Keratinocyte (primary cell): ENCODE measurements around the gene HYKK.
"Not testable (repeated sequence)": the region's sequence is repeated elsewhere in the genome, so short reads cannot be mapped to it uniquely, and the experiment has no call there.

ENCODE experiments used
- EZH2 ChIP-seq: IDR thresholded peaks from one replicate; pipeline ENCODE4 v1.6.1; 2012; ENCODE audit warnings: inconsistent platforms, mild to moderate bottlenecking, low read length, moderate library complexity
- TF ChIP-seq, protein P1 (sequence below), 3 experiments: IDR thresholded peaks in 1 of 3; conservative IDR thresholded peaks in 1 of 3; optimal IDR thresholded peaks in 1 of 3; 2 replicates in 2 of 3; 3 replicates in 1 of 3; pipeline versions ENCODE3 to v1.5.1; 2011; ENCODE audit warnings: low read length in 3 of 3, mild to moderate bottlenecking in 3 of 3, moderate library complexity in 2 of 3, control low read depth in 1 of 3, inconsistent platforms in 1 of 3; ENCODE audit not compliant: insufficient read depth in 2 of 3; ENCODE audit errors: extremely low read depth in 1 of 3

DNA sequence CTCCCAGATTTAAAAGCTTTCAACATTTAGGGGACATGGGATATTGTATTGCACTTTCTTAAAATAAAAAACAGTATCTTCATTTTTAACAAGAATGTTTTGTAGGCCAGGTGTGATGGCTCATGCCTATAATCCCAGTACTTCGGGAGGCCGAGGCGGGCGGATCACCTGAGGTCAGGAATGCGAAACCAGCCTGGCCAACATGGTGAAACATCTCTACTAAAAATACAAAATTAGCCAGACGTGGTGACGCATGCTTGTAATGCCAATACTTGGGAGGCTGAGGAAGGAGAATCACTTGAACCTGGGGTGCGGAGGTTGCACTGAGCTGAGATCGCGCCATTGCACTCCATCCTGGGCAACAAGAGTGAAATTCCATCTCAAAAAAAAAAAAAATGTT, 52.8 kb downstream of the HYKK start:
- not testable (repeated sequence) for TF ChIP-seq EZH2
- TF ChIP-seq, protein P1, sequence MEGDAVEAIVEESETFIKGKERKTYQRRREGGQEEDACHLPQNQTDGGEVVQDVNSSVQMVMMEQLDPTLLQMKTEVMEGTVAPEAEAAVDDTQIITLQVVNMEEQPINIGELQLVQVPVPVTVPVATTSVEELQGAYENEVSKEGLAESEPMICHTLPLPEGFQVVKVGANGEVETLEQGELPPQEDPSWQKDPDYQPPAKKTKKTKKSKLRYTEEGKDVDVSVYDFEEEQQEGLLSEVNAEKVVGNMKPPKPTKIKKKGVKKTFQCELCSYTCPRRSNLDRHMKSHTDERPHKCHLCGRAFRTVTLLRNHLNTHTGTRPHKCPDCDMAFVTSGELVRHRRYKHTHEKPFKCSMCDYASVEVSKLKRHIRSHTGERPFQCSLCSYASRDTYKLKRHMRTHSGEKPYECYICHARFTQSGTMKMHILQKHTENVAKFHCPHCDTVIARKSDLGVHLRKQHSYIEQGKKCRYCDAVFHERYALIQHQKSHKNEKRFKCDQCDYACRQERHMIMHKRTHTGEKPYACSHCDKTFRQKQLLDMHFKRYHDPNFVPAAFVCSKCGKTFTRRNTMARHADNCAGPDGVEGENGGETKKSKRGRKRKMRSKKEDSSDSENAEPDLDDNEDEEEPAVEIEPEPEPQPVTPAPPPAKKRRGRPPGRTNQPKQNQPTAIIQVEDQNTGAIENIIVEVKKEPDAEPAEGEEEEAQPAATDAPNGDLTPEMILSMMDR (optimal IDR thresholded peaks at IDR 0.05 in 1 of 3, IDR thresholded peaks at IDR 0.05 in 1 of 3, conservative IDR thresholded peaks at IDR 0.05 in 1 of 3; ENCODE audit: extremely low read depth in 1 of 3, insufficient read depth in 2 of 3, low read length in 3 of 3), result not testable (repeated sequence)
